ENCODE results near the gene CHID1. TPM values are rescaled to one million over a fixed set of nuclear protein-coding genes. Genes with fewer than 3 reads are reported as not detected.

CHID1 gene
- total and polyA plus RNA-seq, 2 of the 8 experiments (the other 6 are each of a cell fraction or from before 2014, with no cell fraction given): 81.2 to 88.5 TPM

DNA sequence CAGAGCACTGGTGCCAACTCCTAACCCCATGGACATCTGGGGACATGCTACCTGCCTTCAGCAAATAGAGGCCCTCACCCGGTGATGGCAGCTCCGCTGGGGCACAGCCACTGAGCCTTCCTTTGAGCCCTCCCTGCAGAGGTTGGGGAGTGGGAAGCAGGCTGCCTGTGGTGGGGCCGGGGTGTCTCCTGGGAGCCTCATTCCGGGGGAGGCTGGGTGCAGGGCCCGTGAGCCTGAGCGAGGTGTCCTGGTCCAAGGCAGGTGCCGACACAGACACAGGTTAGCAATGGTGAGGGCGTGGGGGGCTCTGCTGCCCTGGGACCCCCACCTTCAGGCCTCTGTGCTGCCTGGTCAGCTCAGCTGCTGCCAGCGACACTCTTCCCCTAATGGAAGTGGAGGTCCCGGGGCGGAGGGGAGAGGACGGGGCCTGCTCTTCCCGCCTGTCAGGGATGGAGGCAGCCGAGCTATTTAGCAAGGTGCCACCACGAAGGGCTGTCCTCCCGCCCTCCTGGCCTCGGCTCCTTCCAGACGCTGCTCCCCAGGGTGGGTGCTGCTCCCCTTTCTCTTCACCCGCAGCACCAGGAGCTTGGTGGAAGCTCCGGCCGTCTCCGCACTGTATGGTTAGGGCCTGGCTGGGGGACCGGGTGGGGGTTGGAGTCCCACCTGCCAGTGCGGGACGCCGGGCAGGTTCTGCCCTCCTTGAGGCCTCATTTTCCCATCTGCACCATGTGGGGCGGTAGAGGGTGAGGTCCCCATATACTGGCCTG lies 56.7 kb downstream of the CHID1 start:
- Histone ChIP-seq H3K9ac (replicated peaks in 1 of 4; ENCODE audit: extremely low read depth in 1 of 4, low read depth in 3 of 4, low read length in 3 of 4) (no peak overlapping the region), H3K4me2 (ENCODE audit: insufficient read depth in 1 of 2, low read depth in 2 of 2, low read length in 2 of 2) (no peak overlapping the region), H3K23me2 (ENCODE audit: low read depth, low read length) (peaks cover 18% of the 10 kb centered on the region; the same call in 1 of the 2 replicates), H4K8ac (ENCODE audit: extremely low read depth, insufficient read depth, low read length) (peak overlapping the region; percentile 80; the same call in 1 of the 2 replicates), H3K4me3 (ENCODE audit: extremely low read depth in 1 of 4, insufficient read depth in 2 of 4, low read depth in 3 of 4, low read length in 4 of 4) (no peak overlapping the region), H3K18ac (ENCODE audit: extremely low read depth, low read length) (no peak overlapping the region), H2BK12ac (ENCODE audit: low read depth, low read length) (no peak overlapping the region), H3K4ac (replicated peaks; ENCODE audit: insufficient read length, low read depth, low read length) (no peak overlapping the region), H4K91ac (replicated peaks; ENCODE audit: insufficient read length, low read length) (no peak overlapping the region), H3K56ac (replicated peaks; ENCODE audit: insufficient read length, low read depth, low read length) (no peak overlapping the region), H3K9me3 (ENCODE audit: insufficient read depth in 2 of 2, low read depth in 1 of 2, low read length in 1 of 2) (no peaks in the 10 kb centered on the region), H4K5ac (ENCODE audit: insufficient read length, low read depth, low read length) (no peak overlapping the region), H3K27me3 (replicated peaks in 1 of 4; ENCODE audit: control insufficient read depth in 3 of 4, extremely low read depth in 1 of 4, insufficient read depth in 3 of 4, low read length in 3 of 4) (peaks cover 0 to 2% (median under 1%) of the 10 kb centered on the region in 4 experiments; a peak in 3 of 7 replicates), H3K4me1 (replicated peaks in 1 of 4; ENCODE audit: control insufficient read depth in 3 of 4, insufficient read depth in 4 of 4, low read length in 3 of 4) (peaks cover 0 to 23% (median 18%) of the 10 kb centered on the region in 4 experiments; a peak in 6 of 7 replicates), H3K14ac (ENCODE audit: insufficient read length) (no peak overlapping the region), H2BK15ac (ENCODE audit: low read length) (no peak overlapping the region), H3K36me3 (ENCODE audit: control insufficient read depth in 2 of 4, insufficient read depth in 4 of 4, low read length in 3 of 4) (no peaks in the 10 kb centered on the region), H3K27ac (ENCODE audit: low read depth, low read length) (no peak overlapping the region), H3K79me2 (ENCODE audit: control insufficient read depth in 1 of 2, insufficient read depth in 2 of 2, low read length in 2 of 2) (no peaks in the 10 kb centered on the region; a peak in 1 of 4 replicates), H2AFZ (ENCODE audit: low read length) (no peak overlapping the region), H3K79me1 (ENCODE audit: low read depth, low read length) (peaks cover 3% of the 10 kb centered on the region), H2BK5ac (ENCODE audit: low read depth, low read length) (no peak overlapping the region), H3K23ac (ENCODE audit: insufficient read length) (no peak overlapping the region), H2BK120ac (replicated peaks; ENCODE audit: low read depth, low read length) (no peak overlapping the region), H2BK20ac (ENCODE audit: low read length) (no peak overlapping the region), H2AK5ac (ENCODE audit: low read depth, low read length) (no peak overlapping the region), H4K20me1 (replicated peaks in 1 of 2; ENCODE audit: control insufficient read depth in 1 of 2, insufficient read depth in 2 of 2, low read length in 2 of 2) (peaks cover 24 to 53% of the 10 kb centered on the region in 2 experiments)
- FAIRE-seq (no peak), DNase-seq (ENCODE audit: low read depth in 1 of 2, low spot score in 2 of 2) (no peak)
- ChIA-PET POLR2A (ENCODE audit: partially characterized antibody) (interaction anchor here (0.8 to 13.8 kb wide), 9 partner anchors 10 to 40 kb away, joined by 3 to 234 read pairs (median 5); partner anchors contain the start of genes CD151, POLR2L and TSPAN4), CTCF (ENCODE audit: partially characterized antibody) (interaction anchor here (0.5 to 10.5 kb wide), 10 partner anchors 8 to 197 kb away, joined by 3 to 74 read pairs (median 4); partner anchors contain the start of gene TSPAN4)
- 92% methylated on average over 19 of the region's 27 CpGs; no CpG with 5 or more reads in 1 of the 2 experiments for WGBS, 2 experiments (ENCODE audit: extremely low coverage in 1 of 2, insufficient coverage in 1 of 2, insufficient read length in 1 of 2, insufficient replicate concordance in 2 of 2, low coverage in 1 of 2, low lambda C conversion rate in 2 of 2, missing lambda C conversion rate in 1 of 2)
- TF ChIP-seq SP4 (IDR thresholded peaks at IDR 0.05; ENCODE audit: low read length): no peak
- no peak for TF ChIP-seq NANOG (IDR thresholded peaks at IDR 0.05; ENCODE audit: insufficient read depth, low read depth, low read length, poor library complexity, severe bottlenecking)
- no peak for TF ChIP-seq RNF2 (IDR thresholded peaks at IDR 0.05; ENCODE audit: borderline replicate concordance, low read depth, low read length, missing control alignments, poor library complexity, severe bottlenecking)
- no peak for TF ChIP-seq BRCA1 (IDR thresholded peaks at IDR 0.05; ENCODE audit: low read depth, low read length)
- TF ChIP-seq EP300 (IDR thresholded peaks at IDR 0.05; ENCODE audit: borderline replicate concordance in 1 of 2, low read depth in 2 of 2, low read length in 2 of 2): no peak
- no peak for TF ChIP-seq FOSL1 (IDR thresholded peaks at IDR 0.05; ENCODE audit: insufficient read depth, low read depth, low read length)
- no peak for TF ChIP-seq TAF1 (IDR thresholded peaks at IDR 0.05; ENCODE audit: low read depth, low read length)
- TF ChIP-seq SRF (IDR thresholded peaks at IDR 0.05; ENCODE audit: low read depth, low read length): no peak
- no peak for TF ChIP-seq POLR2A (IDR thresholded peaks at IDR 0.05; ENCODE audit: control extremely low read depth in 1 of 2, low read depth in 2 of 2, low read length in 2 of 2)
- no peak for TF ChIP-seq TCF12 (IDR thresholded peaks at IDR 0.05; ENCODE audit: low read depth, low read length)
- TF ChIP-seq CBX5 (IDR thresholded peaks at IDR 0.05; ENCODE audit: low read depth, low read length): no peak
- no peak for TF ChIP-seq SIN3A (conservative IDR thresholded peaks at IDR 0.05 in 1 of 2, IDR thresholded peaks at IDR 0.05 in 1 of 2; ENCODE audit: low read depth in 1 of 2, low read length in 2 of 2)
